GM12875 (cell line): ENCODE results near the gene WNK4.

Experiments
- H3K4me3 ChIP-seq: one replicate; pipeline ENCODE4 v1.5.1; 2011; ENCODE audit warnings: low read depth, low read length, control low read depth
- CTCF ChIP-seq: IDR thresholded peaks from 2 replicates; pipeline ENCODE4 v1.5.1; 2011; ENCODE audit warnings: low read depth, mild to moderate bottlenecking, control low read depth, inconsistent platforms, low read length, moderate library complexity, borderline replicate concordance; ENCODE audit not compliant: insufficient read depth

Gene WNK4

DNA sequence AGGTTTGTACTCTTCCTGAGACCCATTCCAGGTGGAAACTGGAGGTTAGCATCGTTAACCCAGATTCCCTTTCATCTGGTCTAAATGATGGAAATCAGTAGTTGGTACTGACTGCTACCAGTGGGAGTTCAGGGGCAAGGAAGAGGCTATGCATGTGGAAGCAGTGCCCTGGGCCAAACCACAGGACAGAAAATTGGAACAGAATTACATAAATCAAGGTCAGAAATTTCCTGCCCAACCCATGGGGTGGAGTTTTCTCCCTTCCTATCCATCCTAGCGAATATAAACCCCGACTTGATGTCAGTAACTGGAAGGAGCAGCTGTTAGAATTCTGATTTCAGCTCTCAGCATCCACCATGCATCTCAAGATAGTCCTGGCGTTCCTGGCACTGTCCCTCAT is 63.9 kb downstream of the WNK4 start, which contains the start of gene AOC2:
Gene AOC2, plus strand, starts transcription at position 310 of the 400 bp plus-strand sequence. Its CDS starts 47 bp downstream, at position 357.
- no peak within 1 kb of the TSS for H3K4me3 ChIP-seq
- no peak for TF ChIP-seq CTCF

- H3K4me3 ChIP-seq = no peak overlapping the region
- TF ChIP-seq CTCF = no peak
Measured at GRCh38 chr17:42844761-42845555, 64.5 kb downstream of the WNK4 start.

DNA sequence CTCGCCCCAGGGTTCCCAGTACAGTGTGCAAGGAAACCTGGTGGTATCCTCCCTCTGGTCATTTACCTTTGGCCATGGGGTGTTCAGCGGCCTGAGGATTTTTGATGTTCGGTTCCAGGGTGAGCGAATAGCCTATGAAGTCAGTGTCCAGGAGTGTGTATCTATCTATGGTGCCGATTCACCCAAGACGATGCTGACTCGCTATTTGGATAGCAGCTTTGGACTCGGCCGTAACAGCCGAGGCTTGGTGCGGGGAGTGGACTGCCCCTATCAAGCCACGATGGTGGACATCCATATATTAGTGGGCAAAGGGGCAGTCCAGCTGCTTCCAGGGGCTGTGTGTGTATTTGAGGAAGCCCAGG is 65.1 kb downstream of the WNK4 start:
- TF ChIP-seq CTCF = no peak
- H3K4me3 ChIP-seq = no peak overlapping the region

DNA sequence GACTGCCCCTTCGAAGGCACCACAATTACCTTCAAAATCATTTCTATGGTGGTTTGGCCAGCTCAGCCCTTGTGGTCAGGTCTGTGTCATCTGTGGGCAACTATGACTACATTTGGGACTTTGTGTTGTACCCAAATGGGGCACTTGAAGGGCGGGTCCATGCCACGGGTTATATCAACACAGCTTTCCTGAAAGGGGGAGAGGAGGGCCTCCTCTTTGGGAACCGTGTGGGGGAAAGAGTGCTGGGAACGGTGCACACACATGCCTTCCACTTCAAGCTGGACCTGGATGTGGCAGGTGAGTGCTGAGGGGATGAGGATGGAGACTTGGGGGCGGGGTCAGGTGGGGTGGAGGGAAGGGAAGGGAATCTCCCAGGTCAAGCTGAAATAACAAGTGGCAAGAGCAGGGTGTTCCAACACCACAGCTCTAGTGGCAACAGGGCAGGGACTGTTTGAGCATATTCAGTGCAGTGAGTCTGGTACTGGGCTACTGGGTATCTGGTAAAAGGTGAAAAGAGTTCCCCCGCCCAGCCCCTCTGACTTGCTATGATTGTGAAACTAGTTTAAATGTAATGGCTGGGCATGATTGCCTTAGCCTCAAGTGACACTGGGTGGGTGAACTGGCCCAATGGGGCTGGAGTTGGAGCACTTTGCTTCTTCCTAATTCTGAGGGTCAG is 65.6 kb downstream of the WNK4 start:
- H3K4me3 ChIP-seq = no peak overlapping the region
- TF ChIP-seq CTCF = no peak
